C4-2B (cell line): ENCODE measurements around the gene OPA3.

Experiments
- ZFX ChIP-seq: fragments of 450-650 bp; IDR thresholded peaks from 2 replicates; pipeline ENCODE4 v1.6.1; 2017
- TF ChIP-seq, protein P1 (sequence below): fragments of 450-650 bp; conservative IDR thresholded peaks from 2 replicates; pipeline ENCODE4 v1.5.1; 2017; ENCODE audit warnings: mild to moderate bottlenecking

GRCh38 chr19:45529420-45529785 is 55.2 kb downstream of the OPA3 start:
- TF ChIP-seq, protein P1, sequence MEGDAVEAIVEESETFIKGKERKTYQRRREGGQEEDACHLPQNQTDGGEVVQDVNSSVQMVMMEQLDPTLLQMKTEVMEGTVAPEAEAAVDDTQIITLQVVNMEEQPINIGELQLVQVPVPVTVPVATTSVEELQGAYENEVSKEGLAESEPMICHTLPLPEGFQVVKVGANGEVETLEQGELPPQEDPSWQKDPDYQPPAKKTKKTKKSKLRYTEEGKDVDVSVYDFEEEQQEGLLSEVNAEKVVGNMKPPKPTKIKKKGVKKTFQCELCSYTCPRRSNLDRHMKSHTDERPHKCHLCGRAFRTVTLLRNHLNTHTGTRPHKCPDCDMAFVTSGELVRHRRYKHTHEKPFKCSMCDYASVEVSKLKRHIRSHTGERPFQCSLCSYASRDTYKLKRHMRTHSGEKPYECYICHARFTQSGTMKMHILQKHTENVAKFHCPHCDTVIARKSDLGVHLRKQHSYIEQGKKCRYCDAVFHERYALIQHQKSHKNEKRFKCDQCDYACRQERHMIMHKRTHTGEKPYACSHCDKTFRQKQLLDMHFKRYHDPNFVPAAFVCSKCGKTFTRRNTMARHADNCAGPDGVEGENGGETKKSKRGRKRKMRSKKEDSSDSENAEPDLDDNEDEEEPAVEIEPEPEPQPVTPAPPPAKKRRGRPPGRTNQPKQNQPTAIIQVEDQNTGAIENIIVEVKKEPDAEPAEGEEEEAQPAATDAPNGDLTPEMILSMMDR: no peak
- TF ChIP-seq ZFX: no peak
